GM12878 (cell line): ENCODE data around the gene DLX6. TPM values are rescaled to one million over a fixed set of nuclear protein-coding genes. Genes with fewer than 3 reads are reported as not detected.

ENCODE experiments used
- ATAC-seq: fragments of 200-7000 bp; cut with Tn5 transposase; 3 replicates; pipeline ENCODE4 v1.9.1; 2020; ENCODE audit warnings: mild to moderate bottlenecking, moderate library complexity
- BruUV-seq: library from RNA; stranded (reverse); fragments of 400-500 nt; replicated peaks from 2 replicates; lab custom pipeline; 2021; lab: Mats Ljungman, UMichigan
- CTCF ChIA-PET: fragments of 300-600 bp; sonication (Branson Sonifier 250); formaldehyde crosslinking; extraction: SDS; loops from one replicate; lab custom pipeline; 2021; ENCODE audit warnings: inconsistent platforms; lab: Yijun Ruan, JAX
- POLR2A ChIA-PET: fragments of 350-600 bp; formaldehyde crosslinking; extraction: SDS; loops from one replicate; lab custom pipeline; 2021; ENCODE audit warnings: inconsistent platforms; lab: Charles Lee
- RAD21 ChIA-PET: fragments of 300-600 bp; sonication (Branson Sonifier 250); formaldehyde crosslinking; loops from one replicate; lab custom pipeline; 2023; ENCODE audit warnings: antibody characterized with exemption; ENCODE audit not compliant: unreplicated experiment; lab: Charles Lee
- SMC1A ChIA-PET: fragments of 300-600 bp; sonication (Branson Sonifier 250); formaldehyde crosslinking; loops from one replicate; lab custom pipeline; 2023; ENCODE audit not compliant: unreplicated experiment, uncharacterized antibody; lab: Charles Lee
- DNase-seq: peaks from one replicate; pipeline ENCODE4 v3.0.0-alpha.2; 2011; ENCODE audit warnings: low read depth, low spot score
- FAIRE-seq: peaks from 3 replicates; lab custom pipeline; 2011; peaks lifted over from hg19 to GRCh38; lab: Jason Lieb, UNC
- H2AFZ ChIP-seq: 2 replicates; pipeline ENCODE4 v1.6.0; 2011; ENCODE audit warnings: low read depth, low read length, control low read depth; ENCODE audit not compliant: control insufficient read depth
- H3K27ac ChIP-seq: 2 replicates; pipeline ENCODE4 v1.5.1; 2011; ENCODE audit warnings: control low read depth; ENCODE audit not compliant: control insufficient read depth, insufficient read depth
- H3K27me3 ChIP-seq, 2 experiments: replicated peaks in 1 of 2; 2 replicates each; pipeline versions ENCODE4 v1.6.0 to v1.6.1; 2011; ENCODE audit warnings: low read length in 1 of 2; ENCODE audit not compliant: control insufficient read depth in 2 of 2, insufficient read depth in 2 of 2
- H3K36me3 ChIP-seq, 2 experiments: 2 replicates each; pipeline ENCODE4 v1.5.1; 2011; ENCODE audit warnings: low read length in 1 of 2; ENCODE audit not compliant: control insufficient read depth in 2 of 2, insufficient read depth in 2 of 2
- H3K4me1 ChIP-seq: 2 replicates; pipeline ENCODE4 v1.6.1; 2011; ENCODE audit warnings: mild to moderate bottlenecking, low read length, moderate library complexity, mixed read lengths; ENCODE audit not compliant: control insufficient read depth, insufficient read depth
- H3K4me2 ChIP-seq: 2 replicates; pipeline ENCODE4 v1.6.0; 2011; ENCODE audit warnings: control low read depth; ENCODE audit not compliant: control insufficient read depth, insufficient read depth
- H3K4me3 ChIP-seq: fragments of 200-600 bp; sonication (generic); 2 replicates; pipeline ENCODE4 v1.5.1; 2016
- H3K79me2 ChIP-seq: 2 replicates; pipeline ENCODE4 v1.6.0; 2011; ENCODE audit warnings: low read length; ENCODE audit not compliant: control insufficient read depth, insufficient read depth
- H3K9ac ChIP-seq: 2 replicates; pipeline ENCODE4 v1.8.0; 2011; ENCODE audit warnings: low read length, control low read depth, mixed read lengths; ENCODE audit not compliant: control insufficient read depth, insufficient read depth
- H3K9me3 ChIP-seq: replicated peaks from 3 replicates; pipeline ENCODE4 v1.5.1; 2011; ENCODE audit warnings: mild to moderate bottlenecking, low read length; ENCODE audit not compliant: control insufficient read depth, insufficient read depth
- H4K20me1 ChIP-seq: 2 replicates; pipeline ENCODE4 v1.6.0; 2011; ENCODE audit not compliant: control insufficient read depth, insufficient read depth
- CHD2 ChIP-seq: IDR thresholded peaks from 2 replicates; pipeline ENCODE4 v1.6.1; 2011; ENCODE audit warnings: low read depth, low read length, improper control_type of control experiment, borderline replicate concordance
- CUX1 ChIP-seq: IDR thresholded peaks from 2 replicates; pipeline ENCODE4 v1.6.1; 2012; ENCODE audit warnings: improper control_type of control experiment, low read depth, low read length; ENCODE audit not compliant: insufficient replicate concordance
- MYB ChIP-seq: fragments of 150-350 bp; IDR thresholded peaks from 2 replicates; pipeline ENCODE4 v1.6.1; 2014; ENCODE audit warnings: mild to moderate bottlenecking, low read depth, low read length, borderline replicate concordance
- PRDM15 ChIP-seq: fragments of 450-650 bp; formaldehyde crosslinking; IDR thresholded peaks from 2 replicates; pipeline ENCODE4 v1.4.0; 2020; ENCODE audit warnings: mild to moderate bottlenecking, moderate library complexity
- SMARCA5 ChIP-seq: fragments of 450-650 bp; IDR thresholded peaks from 2 replicates; pipeline ENCODE4 v1.6.1; 2017; ENCODE audit warnings: mild to moderate bottlenecking
- SP1 ChIP-seq: IDR thresholded peaks from one replicate; pipeline ENCODE4 v1.6.1; 2011; ENCODE audit warnings: low read depth, low read length
- ZBTB33 ChIP-seq: fragments of 450-650 bp; IDR thresholded peaks from 2 replicates; pipeline ENCODE4 v1.6.1; 2017; ENCODE audit warnings: mild to moderate bottlenecking
- ZNF592 ChIP-seq: fragments of 450-650 bp; IDR thresholded peaks from 2 replicates; pipeline ENCODE4 v1.6.1; 2017; ENCODE audit warnings: mild to moderate bottlenecking, moderate library complexity
- ZSCAN29 ChIP-seq: fragments of 450-650 bp; IDR thresholded peaks from 2 replicates; pipeline ENCODE4 v1.6.1; 2017; ENCODE audit warnings: mild to moderate bottlenecking, moderate library complexity
- WGBS: methylation state at CpG from one replicate; pipeline ENCODE4 v1.1.6; 2016; ENCODE audit warnings: low lambda C conversion rate; ENCODE audit not compliant: insufficient replicate concordance, insufficient coverage; ENCODE audit errors: missing lambda C conversion rate; 5-methylcytosine and 5-hydroxymethylcytosine counted together
- in situ Hi-C: fragments of 300-500 bp; cut with MboI; formaldehyde crosslinking; loops from 9 replicates; pipeline ENCODE4 v1.14.3; 2018; ENCODE audit warnings: mixed read lengths
- intact Hi-C: fragments of 100-400 bp; cut with micrococcal nuclease; formaldehyde crosslinking; loops from one replicate; pipeline ENCODE4 v1.14.2; 2022; ENCODE audit not compliant: unreplicated experiment
- polyA plus RNA-seq, 11 experiments: library from polyadenylated mRNA; depleted of rRNA in 4 of 11; unstranded in 6 of 11; stranded (reverse) in 5 of 11; fragments of >200 nt; fragmentation: Nextera tagmentation in 4 of 11; fragmentation: Illumina TruSeq in 1 of 11; extraction: Ambion mirVana in 4 of 11; extraction: Trizol in 1 of 11; gene quantifications; 1 replicate in 1 of 11; 2 replicates in 10 of 11; pipeline versions ENCODE4 v1.2.1 to v1.2.3, GENCODE V29; 2011 to 2016; ENCODE audit warnings: inconsistent platforms in 2 of 11, missing spikeins in 2 of 11, low read depth in 1 of 11
- total RNA-seq, 4 experiments: library from RNA; depleted of rRNA in 3 of 4; stranded (reverse); fragments of >200 nt in 3 of 4; fragmentation: Illumina TruSeq in 1 of 4; extraction: Trizol in 1 of 4; gene quantifications; 2 replicates each; pipeline versions ENCODE4 v1.2.1 to v1.2.3, GENCODE V29; 2013 to 2021

DLX6 gene
- total and polyA plus RNA-seq, 10 of the 15 experiments (the other 5 are each of a cell fraction or from before 2014, with no cell fraction given), result not detected

GRCh38 chr7:96998333-96998732 lies 7.0 kb upstream of the DLX6 start:
- no TSS peak for BruUV-seq
- intact Hi-C loops (no loop called here), in situ Hi-C loops (no loop called here)
- FAIRE-seq (no peak), DNase-seq (no peak), ATAC-seq (no peak)
- Histone ChIP-seq H2AFZ (no peak overlapping the region), H3K27me3 (peaks cover 13 to 23% of the 10 kb centered on the region in 2 experiments), H3K9ac (no peak overlapping the region), H3K4me2 (no peak overlapping the region), H3K9me3 (no peaks in the 10 kb centered on the region; the same call in 2 of the 3 replicates), H3K4me1 (no peaks in the 10 kb centered on the region), H3K4me3 (no peak overlapping the region), H3K79me2 (no peaks in the 10 kb centered on the region), H3K36me3 (no peaks in the 10 kb centered on the region), H3K27ac (no peak overlapping the region), H4K20me1 (no peaks in the 10 kb centered on the region; the same call in 1 of the 2 replicates)
- ChIA-PET CTCF (no interaction called here), SMC1A (no interaction called here), POLR2A (no interaction called here), RAD21 (no interaction called here)
- 14% methylated on average over 11 of the region's 11 CpGs for WGBS
- no peak for TF ChIP-seq PRDM15 (CRISPR knock-in tag)
- no peak for TF ChIP-seq ZNF592
- no peak for TF ChIP-seq SMARCA5
- TF ChIP-seq CHD2, result no peak
- no peak for TF ChIP-seq MYB
- no peak for TF ChIP-seq SP1
- no peak for TF ChIP-seq CUX1
- TF ChIP-seq ZBTB33, result no peak
- no peak for TF ChIP-seq ZSCAN29
